Esophagus squamous epithelium (tissue), 4 donors: ENCODE measurements around the gene MYO7B.

Experiments
- POLR2A ChIP-seq, 4 donors: fragments of 450-650 bp; IDR thresholded peaks; one replicate each; pipeline ENCODE4 v1.6.1; 2017; ENCODE audit warnings: antibody characterized with exemption in 4 of 4, mild to moderate bottlenecking in 4 of 4, moderate library complexity in 3 of 4
- TF ChIP-seq, protein P1 (sequence below), 6 experiments: fragments of 450-650 bp in 4 of 6; fragments of 200-600 bp in 2 of 6; sonication (generic) in 2 of 6; IDR thresholded peaks; one replicate each; pipeline ENCODE4 v1.5.1; 2016 to 2019; ENCODE audit warnings: antibody characterized with exemption in 6 of 6, mild to moderate bottlenecking in 4 of 6, moderate library complexity in 4 of 6

DNA sequence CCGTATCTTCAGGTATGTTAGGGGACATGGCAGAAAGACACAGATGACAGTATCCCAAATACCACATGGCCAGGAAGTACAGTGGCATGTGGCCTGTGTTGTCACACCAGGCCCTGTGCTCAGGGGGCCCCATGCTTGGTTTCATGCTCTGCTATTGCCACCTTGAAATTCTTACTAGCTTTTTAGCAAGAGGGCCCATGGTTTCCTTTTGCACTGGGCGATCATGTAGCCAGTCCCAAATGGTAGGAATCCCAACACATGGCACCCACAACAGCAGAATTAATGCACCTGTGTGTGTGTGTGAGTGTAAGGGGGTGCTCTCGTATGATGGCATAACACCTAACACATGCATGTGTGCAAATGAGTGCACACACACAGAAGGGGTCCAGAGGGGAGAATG lies 39.2 kb downstream of the MYO7B start:
- TF ChIP-seq, protein P1, sequence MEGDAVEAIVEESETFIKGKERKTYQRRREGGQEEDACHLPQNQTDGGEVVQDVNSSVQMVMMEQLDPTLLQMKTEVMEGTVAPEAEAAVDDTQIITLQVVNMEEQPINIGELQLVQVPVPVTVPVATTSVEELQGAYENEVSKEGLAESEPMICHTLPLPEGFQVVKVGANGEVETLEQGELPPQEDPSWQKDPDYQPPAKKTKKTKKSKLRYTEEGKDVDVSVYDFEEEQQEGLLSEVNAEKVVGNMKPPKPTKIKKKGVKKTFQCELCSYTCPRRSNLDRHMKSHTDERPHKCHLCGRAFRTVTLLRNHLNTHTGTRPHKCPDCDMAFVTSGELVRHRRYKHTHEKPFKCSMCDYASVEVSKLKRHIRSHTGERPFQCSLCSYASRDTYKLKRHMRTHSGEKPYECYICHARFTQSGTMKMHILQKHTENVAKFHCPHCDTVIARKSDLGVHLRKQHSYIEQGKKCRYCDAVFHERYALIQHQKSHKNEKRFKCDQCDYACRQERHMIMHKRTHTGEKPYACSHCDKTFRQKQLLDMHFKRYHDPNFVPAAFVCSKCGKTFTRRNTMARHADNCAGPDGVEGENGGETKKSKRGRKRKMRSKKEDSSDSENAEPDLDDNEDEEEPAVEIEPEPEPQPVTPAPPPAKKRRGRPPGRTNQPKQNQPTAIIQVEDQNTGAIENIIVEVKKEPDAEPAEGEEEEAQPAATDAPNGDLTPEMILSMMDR (IDR thresholded peaks at IDR 0.05): no peak
- TF ChIP-seq POLR2A (IDR thresholded peaks at IDR 0.05): no peak
